ENCODE results near the gene RASGRF1.

Gene RASGRF1

GRCh38 chr15:78934655-78935023 is 155.9 kb downstream of the RASGRF1 start:
- Mint-ChIP-seq H3K4me3 (no peak overlapping the region), H3K36me3 (ENCODE audit: low read depth) (no peaks in the 10 kb centered on the region), H3K27me3 (ENCODE audit: low read depth) (peaks cover 3% of the 10 kb centered on the region), H3K9me3 (no peaks in the 10 kb centered on the region), H3K4me1 (peaks cover 42% of the 10 kb centered on the region), H3K27ac (peak overlapping the region; percentile 11 to 87 (median 31))
- no peak for TF ChIP-seq CTCF (IDR thresholded peaks at IDR 0.05; ENCODE audit: unreplicated experiment in 3 of 3)

- H3K9me3 Mint-ChIP-seq: no peaks in the 10 kb centered on the region
- no peaks in the 10 kb centered on the region for H3K36me3 Mint-ChIP-seq (ENCODE audit: low read depth)
- TF ChIP-seq CTCF (IDR thresholded peaks at IDR 0.05; ENCODE audit: unreplicated experiment in 3 of 3): no peak
- no peak overlapping the region for H3K4me3 Mint-ChIP-seq
- peak overlapping the region; percentile 31 to 87 (median 73) for H3K27ac Mint-ChIP-seq
- peaks cover 3% of the 10 kb centered on the region for H3K27me3 Mint-ChIP-seq (ENCODE audit: low read depth)
- H3K4me1 Mint-ChIP-seq: peaks cover 42% of the 10 kb centered on the region
These were observed 156.5 kb downstream of the RASGRF1 start for GRCh38 chr15:78933823-78934654.

- H3K27me3 Mint-ChIP-seq (ENCODE audit: low read depth): peaks cover 3% of the 10 kb centered on the region
- H3K4me1 Mint-ChIP-seq: peaks cover 37% of the 10 kb centered on the region
- no peaks in the 10 kb centered on the region for H3K9me3 Mint-ChIP-seq
- no peak overlapping the region for H3K4me3 Mint-ChIP-seq
- TF ChIP-seq CTCF (IDR thresholded peaks at IDR 0.05; ENCODE audit: unreplicated experiment in 3 of 3): no peak
- no peaks in the 10 kb centered on the region for H3K36me3 Mint-ChIP-seq (ENCODE audit: low read depth)
- H3K27ac Mint-ChIP-seq: peak overlapping the region in 2 of 3 experiments; percentile 73 to 87
These were observed 157.3 kb downstream of the RASGRF1 start for GRCh38 chr15:78933187-78933822.

GRCh38 chr15:78932258-78932808 is 158.2 kb downstream of the RASGRF1 start:
- TF ChIP-seq CTCF (IDR thresholded peaks at IDR 0.05; ENCODE audit: unreplicated experiment in 3 of 3): no peak
- Mint-ChIP-seq H3K9me3 (no peaks in the 10 kb centered on the region), H3K4me1 (peaks cover 32% of the 10 kb centered on the region), H3K4me3 (no peak overlapping the region), H3K27ac (peak overlapping the region in 1 of 3 experiments; percentile 51), H3K27me3 (ENCODE audit: low read depth) (peaks cover 3% of the 10 kb centered on the region), H3K36me3 (ENCODE audit: low read depth) (no peaks in the 10 kb centered on the region)

- Mint-ChIP-seq H3K4me1 (peaks cover 28% of the 10 kb centered on the region), H3K27ac (peak overlapping the region in 2 of 3 experiments; percentile 71 to 81), H3K4me3 (no peak overlapping the region), H3K9me3 (no peaks in the 10 kb centered on the region), H3K36me3 (ENCODE audit: low read depth) (no peaks in the 10 kb centered on the region), H3K27me3 (ENCODE audit: low read depth) (peaks cover 3% of the 10 kb centered on the region)
- TF ChIP-seq CTCF (IDR thresholded peaks at IDR 0.05; ENCODE audit: unreplicated experiment in 3 of 3): no peak
These were observed 158.9 kb downstream of the RASGRF1 start for GRCh38 chr15:78931439-78932257.

Measured in nephron (organoid).